Cerebellar cortex (tissue), 1 donor: ENCODE data around the gene ROS1.

Source experiments
- DNase-seq: peaks from one replicate; pipeline ENCODE4 v3.0.0-alpha.2; 2015; ENCODE audit warnings: low spot score

Gene ROS1

GRCh38 chr6:117309069-117309468, 116.7 kb downstream of the ROS1 start:
- DNase-seq = no peak

- DNase-seq = no peak
Measured at GRCh38 chr6:117307655-117308054, 118.1 kb downstream of the ROS1 start.

- DNase-seq = no peak
Measured at GRCh38 chr6:117306227-117306790, 119.4 kb downstream of the ROS1 start.

GRCh38 chr6:117304446-117304845, 121.3 kb downstream of the ROS1 start:
- no peak for DNase-seq

- DNase-seq = no peak
Measured at GRCh38 chr6:117303323-117303722, 122.4 kb downstream of the ROS1 start.

GRCh38 chr6:117298941-117299340, 126.8 kb downstream of the ROS1 start:
- DNase-seq = no peak

- no peak for DNase-seq
Measured at GRCh38 chr6:117290173-117290846, 135.4 kb downstream of the ROS1 start.

GRCh38 chr6:117288083-117288715, 137.5 kb downstream of the ROS1 start:
- DNase-seq = no peak

- DNase-seq = no peak
Measured at GRCh38 chr6:117280922-117281321, 144.8 kb downstream of the ROS1 start.

- no peak for DNase-seq
Measured at GRCh38 chr6:117276778-117277316, 148.9 kb downstream of the ROS1 start.

- DNase-seq = no peak
Measured at GRCh38 chr6:117275711-117276110, 150.0 kb downstream of the ROS1 start.

GRCh38 chr6:117275205-117275604, 150.5 kb downstream of the ROS1 start:
- no peak for DNase-seq

- no peak for DNase-seq
Measured at GRCh38 chr6:117272891-117273290, 152.9 kb downstream of the ROS1 start.

- DNase-seq = no peak
Measured at GRCh38 chr6:117272032-117272866, 153.5 kb downstream of the ROS1 start.

- no peak for DNase-seq
Measured at GRCh38 chr6:117270843-117271507, 154.8 kb downstream of the ROS1 start.

- no peak for DNase-seq
Measured at GRCh38 chr6:117270055-117270842, 155.5 kb downstream of the ROS1 start.

- DNase-seq = no peak
Measured at GRCh38 chr6:117269638-117270054, 156.1 kb downstream of the ROS1 start.

- no peak for DNase-seq
Measured at GRCh38 chr6:117268924-117269323, 156.8 kb downstream of the ROS1 start.

- DNase-seq = no peak
Measured at GRCh38 chr6:117267766-117268534, 157.8 kb downstream of the ROS1 start.

GRCh38 chr6:117267054-117267347, 158.7 kb downstream of the ROS1 start:
- no peak for DNase-seq
